Measurements from ENCODE around the gene KIF11.

The KIF11 gene

GRCh38 chr10:92699518-92700381 is 106.8 kb downstream of the KIF11 start:
- TF ChIP-seq CTCF (IDR thresholded peaks at IDR 0.05; ENCODE audit: low read depth, low read length): no peak
- H3K27me3 ChIP-seq (ENCODE audit: insufficient read depth, low read depth, severe bottlenecking): no peaks in the 10 kb centered on the region
- H3K4me3 ChIP-seq (ENCODE audit: low read depth, low read length): no peak overlapping the region
- no peak overlapping the region for H3K27ac ChIP-seq
- 0 out of 2 replicates have a peak, but pooled peaks cover under 1% of the 10 kb centered on the region for H3K36me3 ChIP-seq
- DNase-seq: no peak
- H3K9me3 ChIP-seq (ENCODE audit: severe bottlenecking): no peaks in the 10 kb centered on the region

GRCh38 chr10:92702301-92702916 is 109.5 kb downstream of the KIF11 start:
- no peak overlapping the region for H3K27ac ChIP-seq
- H3K36me3 ChIP-seq: no peaks in the 10 kb centered on the region
- H3K27me3 ChIP-seq (ENCODE audit: insufficient read depth, low read depth, severe bottlenecking): no peaks in the 10 kb centered on the region
- H3K9me3 ChIP-seq (ENCODE audit: severe bottlenecking): no peaks in the 10 kb centered on the region
- no peak overlapping the region for H3K4me3 ChIP-seq (ENCODE audit: low read depth, low read length)
- no peak for TF ChIP-seq CTCF (IDR thresholded peaks at IDR 0.05; ENCODE audit: low read depth, low read length)
- no peak for DNase-seq
